GM21619 (cell line): ENCODE measurements around the gene LCN1.
"Not testable (repeated sequence)": the region's sequence is repeated elsewhere in the genome, so short reads cannot be mapped to it uniquely, and the experiment has no call there.

ENCODE experiments used
- ATAC-seq: cut with Tn5 transposase; IDR thresholded peaks from one replicate; pipeline ENCODE4 v1.9.1; 2021; ENCODE audit not compliant: unreplicated experiment

LCN1 gene

DNA sequence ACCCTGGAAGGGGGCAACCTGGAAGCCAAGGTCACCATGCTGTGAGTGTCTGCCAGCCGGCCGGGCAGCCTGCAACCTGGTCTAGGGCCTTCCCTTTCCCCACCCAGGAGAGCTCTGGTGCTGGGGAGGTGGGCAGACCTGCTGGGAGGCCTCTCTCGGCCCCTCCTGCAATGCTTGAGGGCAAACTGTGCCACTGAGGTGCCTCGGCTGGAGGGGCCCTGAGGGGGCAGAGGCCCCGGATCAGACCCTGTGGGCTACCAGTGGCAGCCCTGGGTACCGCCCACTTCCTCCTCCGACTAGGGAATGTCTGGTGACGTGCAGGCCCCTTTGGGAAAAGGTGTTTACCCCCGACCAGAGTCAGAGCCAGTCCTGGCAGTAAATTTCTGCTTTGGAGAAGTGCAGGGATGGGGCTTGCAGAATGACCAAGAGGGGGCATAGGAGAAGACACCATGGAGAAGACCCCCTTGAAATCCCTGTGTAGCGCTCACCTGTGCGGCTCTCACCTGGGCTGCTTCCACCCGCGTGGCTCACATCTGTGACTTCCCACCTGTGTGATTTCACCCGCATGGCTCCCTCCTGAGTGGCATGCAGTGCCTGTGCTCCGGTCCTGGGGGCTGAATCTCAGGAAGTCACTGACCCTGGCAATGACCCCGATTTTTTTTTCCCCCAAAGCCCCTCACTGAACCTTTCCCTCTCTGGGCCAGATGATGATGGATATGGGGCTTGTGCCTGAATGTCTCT, 1.1 kb downstream of the LCN1 start:
- ATAC-seq, result no peak

- no peak for ATAC-seq
Observed at GRCh38 chr9:135522931-135523330, 1.7 kb downstream of the LCN1 start.

GRCh38 chr9:135523521-135524129, 2.4 kb downstream of the LCN1 start:
- ATAC-seq, result no peak

- ATAC-seq, result no peak
Observed at GRCh38 chr9:135524130-135524861, 3.1 kb downstream of the LCN1 start.

- no peak for ATAC-seq
Observed at GRCh38 chr9:135525241-135526088, 4.2 kb downstream of the LCN1 start.

- ATAC-seq, result no peak
Observed at GRCh38 chr9:135526089-135526729, 5.0 kb downstream of the LCN1 start.

DNA sequence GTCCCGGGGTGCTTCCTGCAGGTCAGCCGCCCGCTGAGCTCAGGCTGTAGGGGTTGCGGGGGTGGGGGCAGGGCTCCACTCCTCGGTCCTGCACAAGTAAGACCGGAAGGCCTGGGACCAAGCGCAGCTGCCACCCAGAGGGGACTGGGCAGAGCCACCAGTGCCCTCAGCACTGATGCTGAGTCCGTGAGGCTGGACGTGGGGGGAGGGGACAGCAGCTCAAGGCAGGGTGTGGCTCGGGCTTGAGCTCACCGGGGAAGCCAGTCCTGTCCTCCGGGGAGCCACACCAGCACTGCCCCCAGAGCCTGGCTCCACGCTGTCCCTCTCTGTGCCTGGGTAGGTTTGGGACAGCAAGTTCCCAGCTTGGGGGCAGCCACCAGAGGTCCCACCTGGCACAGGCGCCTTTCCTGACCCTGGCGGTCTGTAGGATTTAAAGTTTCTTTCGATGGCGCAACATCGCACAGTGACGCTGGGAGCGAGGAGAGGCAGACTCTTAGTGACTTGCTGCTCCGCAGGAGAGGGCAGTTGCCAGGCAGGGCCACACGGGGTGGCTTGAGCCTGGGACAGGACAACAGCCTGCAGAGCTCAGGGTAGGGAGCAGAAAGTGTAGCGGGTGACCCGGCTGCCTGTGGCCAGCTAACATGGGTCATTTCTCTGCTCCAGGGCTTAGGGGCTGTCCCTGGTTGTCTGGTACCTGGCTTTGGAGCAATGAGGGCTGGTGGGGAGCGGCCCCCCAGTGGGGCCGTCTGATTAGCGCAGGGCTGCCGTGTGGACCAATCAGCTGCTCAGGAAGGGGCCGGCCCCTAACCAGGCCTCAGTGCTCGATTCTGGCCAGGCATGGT, 5.7 kb downstream of the LCN1 start:
- no peak for ATAC-seq

DNA sequence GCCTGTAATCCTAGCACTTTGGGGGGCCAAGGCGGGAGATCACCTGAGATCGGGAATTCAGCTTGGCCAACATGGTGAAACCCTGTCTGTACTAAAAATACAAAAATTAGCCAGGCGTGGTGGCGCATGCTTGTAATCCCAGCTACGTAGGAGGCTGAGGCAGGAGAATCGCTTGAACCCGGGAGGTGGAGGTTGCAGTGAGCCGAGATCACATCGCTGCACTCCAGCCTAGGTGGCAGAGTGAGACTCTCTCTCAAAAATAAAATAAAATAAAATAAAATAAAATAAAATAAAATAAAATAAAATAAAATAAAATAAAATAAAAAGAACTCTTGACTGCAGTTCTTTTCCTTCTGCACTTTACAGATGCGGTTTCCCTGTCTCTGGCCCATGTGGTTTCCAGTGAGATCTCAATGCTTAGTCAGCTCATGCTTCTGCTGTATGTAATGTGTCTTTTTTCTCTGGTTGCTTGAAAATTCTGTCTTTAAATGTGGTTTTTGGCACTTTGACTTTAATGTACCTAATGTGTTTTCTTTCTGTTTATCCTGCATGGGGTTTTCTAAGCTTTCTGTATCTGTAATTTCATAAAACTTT, 7.7 kb downstream of the LCN1 start:
- ATAC-seq, result not testable (repeated sequence)

DNA sequence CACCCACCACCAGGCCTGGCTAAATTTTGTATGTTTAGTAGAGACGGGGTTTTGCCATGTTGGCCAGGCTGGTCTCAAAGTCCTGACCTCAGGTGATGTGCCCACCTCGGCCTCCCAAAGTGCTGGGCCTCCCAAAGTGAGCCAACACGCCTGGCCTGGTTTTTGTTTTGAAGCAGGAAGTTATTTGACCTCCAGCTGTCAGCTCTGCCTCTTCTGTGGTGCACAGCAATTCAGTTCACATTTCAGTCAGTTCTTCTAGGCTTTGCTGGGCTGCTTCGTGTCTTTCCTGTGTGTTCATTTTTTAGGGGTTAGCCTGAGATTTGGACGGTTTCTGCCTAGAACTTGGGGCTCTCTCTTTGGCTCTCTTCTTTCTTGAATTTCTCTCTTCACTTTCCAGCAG, 8.9 kb downstream of the LCN1 start:
- ATAC-seq, result no peak

DNA sequence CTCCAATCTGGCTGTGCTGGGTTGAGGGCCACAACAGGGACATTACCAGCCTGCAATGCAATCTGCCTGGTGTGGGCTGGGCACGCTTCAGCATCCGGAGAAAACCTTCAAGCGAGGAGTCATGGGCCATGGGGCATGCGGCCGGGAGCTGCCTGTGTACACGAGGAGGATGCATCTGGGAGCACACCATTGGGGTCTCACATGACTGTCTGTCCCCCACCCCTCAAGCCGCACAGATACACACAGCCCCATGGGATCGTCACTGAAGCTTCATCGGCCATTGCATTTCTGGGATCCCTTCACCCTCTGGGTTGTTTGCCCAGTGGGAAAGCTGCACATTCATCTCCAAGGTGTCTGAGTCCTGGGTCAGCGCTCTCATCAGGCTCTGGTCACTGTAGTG, 9.9 kb downstream of the LCN1 start:
- no peak for ATAC-seq

GRCh38 chr9:135533113-135533512, 11.9 kb downstream of the LCN1 start:
- ATAC-seq, result no peak

DNA sequence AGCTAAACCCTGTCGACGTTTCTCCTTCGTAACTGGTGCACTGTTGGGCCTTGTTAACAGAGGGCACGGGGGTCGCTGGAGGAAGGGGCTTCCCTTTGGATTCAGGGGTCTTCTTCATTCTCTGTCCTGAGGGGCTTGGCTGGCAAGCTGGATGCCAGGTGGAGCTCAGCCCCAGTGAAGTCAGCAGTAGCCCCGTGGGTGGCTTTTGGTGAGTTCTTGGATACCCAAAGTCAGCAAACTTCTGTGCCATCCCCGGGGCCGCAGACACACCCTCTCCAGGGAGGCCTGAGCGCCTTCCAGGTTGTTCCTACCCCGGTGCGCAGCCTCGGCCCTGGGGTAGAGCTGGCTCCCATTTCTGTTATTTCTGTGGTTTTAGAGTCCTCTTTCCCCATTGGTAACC, 12.4 kb downstream of the LCN1 start:
- no peak for ATAC-seq

- not testable (repeated sequence) for ATAC-seq
Observed at GRCh38 chr9:135534192-135534711, 13.0 kb downstream of the LCN1 start.

DNA sequence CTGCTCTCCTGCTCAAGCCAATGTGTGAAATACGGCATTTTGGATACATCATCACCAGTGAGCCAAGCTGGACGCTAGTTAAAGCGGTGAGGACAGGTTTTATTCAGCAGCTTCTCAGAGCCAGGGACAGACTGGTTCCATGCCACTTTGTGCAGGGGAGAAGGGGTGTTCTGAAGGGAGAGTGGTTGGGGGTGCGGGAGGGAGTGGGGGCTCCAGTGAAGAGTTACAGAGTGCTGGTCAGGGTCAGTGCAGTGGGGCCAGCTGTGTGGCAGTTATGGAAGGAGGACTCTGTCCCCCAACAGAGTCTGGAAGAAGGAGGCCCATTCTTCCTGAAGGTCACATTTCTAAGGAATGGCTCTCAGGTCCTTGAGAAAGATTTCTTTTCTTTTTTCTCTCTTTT, 13.6 kb downstream of the LCN1 start:
- not testable (repeated sequence) for ATAC-seq

DNA sequence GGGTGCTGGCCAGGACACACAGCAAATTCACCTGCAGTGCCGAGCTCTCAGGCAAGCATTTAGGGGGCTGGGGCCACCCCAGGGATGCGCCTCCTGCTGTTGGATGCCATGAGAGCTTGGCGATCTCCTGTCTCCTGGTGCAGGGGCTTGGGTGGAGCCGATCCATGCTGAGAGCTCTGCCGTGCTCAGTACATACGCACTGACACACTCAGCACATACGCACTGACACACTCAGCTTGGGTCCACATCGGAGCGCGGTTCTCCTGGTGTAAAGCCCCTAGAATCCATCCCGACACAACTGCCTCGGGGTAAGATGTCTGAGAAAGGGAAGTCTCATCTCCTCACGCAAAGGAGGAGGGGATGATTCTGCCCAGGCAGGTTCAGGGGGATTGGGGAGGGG, 14.4 kb downstream of the LCN1 start:
- not testable (repeated sequence) for ATAC-seq

- ATAC-seq, result no peak
Observed at GRCh38 chr9:135536216-135536615, 15.0 kb downstream of the LCN1 start.

DNA sequence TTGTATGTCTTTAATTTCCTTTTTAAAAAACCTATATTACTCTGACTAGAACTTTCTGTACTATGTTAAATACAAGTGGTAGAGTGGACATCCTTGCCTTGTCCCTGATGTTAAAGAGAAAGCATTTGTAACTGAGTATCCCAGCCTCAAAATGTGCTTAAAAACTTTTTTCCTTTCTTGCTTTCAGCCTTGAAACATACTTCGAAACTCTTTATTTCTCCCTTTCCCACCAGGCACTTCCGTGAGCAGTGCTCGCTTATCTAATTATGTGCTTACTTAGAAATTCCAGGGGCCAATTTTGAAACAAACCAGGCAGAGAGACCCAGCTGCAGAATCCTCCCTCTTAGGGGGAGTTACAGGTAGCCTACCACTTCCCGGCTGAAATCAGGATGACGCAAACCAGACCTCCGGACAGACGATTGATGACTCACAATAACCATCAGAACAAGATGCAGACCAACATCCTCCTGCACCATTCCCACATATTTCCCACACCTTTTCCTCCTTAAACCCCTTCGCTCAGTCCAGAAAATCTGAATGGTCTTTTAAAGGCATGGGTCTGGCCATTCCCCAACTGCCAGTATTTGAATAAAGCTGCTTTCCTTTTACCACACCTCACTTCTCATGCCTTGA, 22.1 kb downstream of the LCN1 start:
- not testable (repeated sequence) for ATAC-seq

DNA sequence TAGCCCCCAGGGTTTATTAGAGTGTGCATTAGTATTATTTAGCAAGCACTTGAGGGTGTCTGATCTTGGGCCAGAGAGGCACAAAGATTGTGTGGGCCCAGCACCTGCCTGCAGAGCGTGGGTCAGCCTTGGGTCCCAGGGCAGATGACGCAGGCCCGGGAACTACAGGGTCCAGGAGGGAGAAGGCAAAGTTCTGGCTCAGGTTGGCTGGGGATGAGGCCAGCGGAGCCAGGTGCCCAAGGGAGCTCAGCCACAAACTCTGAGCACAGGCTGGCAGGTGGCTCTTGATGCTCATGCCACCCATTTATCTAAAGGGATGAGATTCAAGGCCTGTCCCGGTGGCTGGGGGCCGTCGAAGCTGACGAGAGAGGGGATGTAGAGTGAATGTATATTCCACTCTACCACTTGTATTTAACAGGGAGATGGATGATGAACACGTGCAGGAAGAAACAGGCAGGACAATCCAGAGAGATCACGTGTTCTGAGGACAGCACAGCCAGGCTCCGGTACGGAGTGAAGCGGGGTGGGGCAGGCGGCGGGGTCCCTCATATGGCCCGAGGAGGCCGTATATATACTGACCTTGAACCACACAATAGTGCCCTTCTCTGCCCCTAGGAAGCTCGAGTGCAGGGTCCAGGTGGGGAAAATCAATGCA, 23.9 kb downstream of the LCN1 start:
- ATAC-seq, result no peak
